AG10803 (cell line): ENCODE data around the gene GIT1.
A peak's percentile ranks its signal among the peaks of the same experiment; 100 is the strongest.

Source experiments
- DNase-seq: peaks from one replicate; pipeline ENCODE4 v3.0.0; 2010; ENCODE audit warnings: low read depth
- H3K4me3 ChIP-seq: 2 replicates; pipeline ENCODE4 v1.5.1; 2011; ENCODE audit warnings: mild to moderate bottlenecking, low read length, control low read depth
- CTCF ChIP-seq: conservative IDR thresholded peaks from 2 replicates; pipeline ENCODE4 v1.5.1; 2011; ENCODE audit warnings: mild to moderate bottlenecking, low read length, control low read depth, inconsistent platforms

GIT1 gene

GRCh38 chr17:29615492-29616299, 26.2 kb upstream of the GIT1 start:
- peak overlapping the region; percentile 53 for H3K4me3 ChIP-seq
- no peak for TF ChIP-seq CTCF
- peak; percentile 78 for DNase-seq

GRCh38 chr17:29615048-29615385, 25.6 kb upstream of the GIT1 start:
- peak; percentile 26 for DNase-seq
- TF ChIP-seq CTCF: 0 out of 2 replicates have a peak, but pooled peaks have one; percentile 10
- H3K4me3 ChIP-seq: peak overlapping the region; percentile 53

GRCh38 chr17:29614349-29615047, 25.1 kb upstream of the GIT1 start:
- no peak overlapping the region for H3K4me3 ChIP-seq
- DNase-seq: no peak
- no peak for TF ChIP-seq CTCF

GRCh38 chr17:29613856-29614255, 24.4 kb upstream of the GIT1 start:
- peak overlapping the region; percentile 43 for H3K4me3 ChIP-seq
- no peak for DNase-seq
- no peak for TF ChIP-seq CTCF

- peak; percentile 83 for DNase-seq
- peak; percentile 59 for TF ChIP-seq CTCF
- peak overlapping the region; percentile 43 for H3K4me3 ChIP-seq
These were observed 23.9 kb upstream of the GIT1 start for GRCh38 chr17:29613352-29613837.

GRCh38 chr17:29612404-29613280, 23.2 kb upstream of the GIT1 start:
- DNase-seq: no peak
- no peak for TF ChIP-seq CTCF
- H3K4me3 ChIP-seq: no peak overlapping the region
